ENCODE data around the gene STK11.

STK11 gene

GRCh38 chr19:1264801-1265614 is 59.4 kb downstream of the STK11 start:
- TF ChIP-seq CTCF (IDR thresholded peaks at IDR 0.05; ENCODE audit: low read depth, low read length, missing control alignments), result no peak
- in situ Hi-C loops (cut with HindIII; ENCODE audit: low sequenced_read_pairs), result no loop called here

GRCh38 chr19:1265615-1266128 is 60.1 kb downstream of the STK11 start:
- no peak for DNase-seq (ENCODE audit: low read depth)
- no peak for TF ChIP-seq CTCF (IDR thresholded peaks at IDR 0.05; ENCODE audit: low read depth, low read length, missing control alignments)
- peak overlapping the region; percentile 44 for H3K4me3 ChIP-seq (ENCODE audit: low read depth, low read length)
- in situ Hi-C loops (cut with HindIII; ENCODE audit: low sequenced_read_pairs), result no loop called here

More at GRCh38 chr19:1264801-1265614, 59.4 kb downstream of the STK11 start:
- DNase-seq (ENCODE audit: low read depth), result peak; percentile 45
- H3K4me3 ChIP-seq (ENCODE audit: low read depth, low read length), result no peak overlapping the region

GRCh38 chr19:1266129-1266915 is 60.7 kb downstream of the STK11 start:
- TF ChIP-seq CTCF (IDR thresholded peaks at IDR 0.05; ENCODE audit: low read depth, low read length, missing control alignments), result no peak
- in situ Hi-C loops (cut with HindIII; ENCODE audit: low sequenced_read_pairs), result no loop called here
- peak overlapping the region; percentile 44 for H3K4me3 ChIP-seq (ENCODE audit: low read depth, low read length)
- DNase-seq (ENCODE audit: low read depth), result no peak

- DNase-seq (ENCODE audit: low read depth), result no peak
These were observed 61.4 kb downstream of the STK11 start for GRCh38 chr19:1266916-1267476.

GRCh38 chr19:1267477-1268225 is 62.1 kb downstream of the STK11 start:
- TF ChIP-seq CTCF (IDR thresholded peaks at IDR 0.05; ENCODE audit: low read depth, low read length, missing control alignments), result no peak
- in situ Hi-C loops (cut with HindIII; ENCODE audit: low sequenced_read_pairs), result no loop called here
- peak overlapping the region; percentile 44 for H3K4me3 ChIP-seq (ENCODE audit: low read depth, low read length)
- DNase-seq (ENCODE audit: low read depth), result no peak

More at GRCh38 chr19:1266916-1267476, 61.4 kb downstream of the STK11 start:
- in situ Hi-C loops (cut with HindIII; ENCODE audit: low sequenced_read_pairs), result no loop called here
- H3K4me3 ChIP-seq (ENCODE audit: low read depth, low read length), result peak overlapping the region; percentile 44
- TF ChIP-seq CTCF (IDR thresholded peaks at IDR 0.05; ENCODE audit: low read depth, low read length, missing control alignments), result peak; percentile 74
